Spleen (tissue), 11 donors: ENCODE measurements around the gene ETDB. TPM values are rescaled to one million over a fixed set of nuclear protein-coding genes. Genes with fewer than 3 reads are reported as not detected.
"Not testable (repeated sequence)": the region's sequence is repeated elsewhere in the genome, so short reads cannot be mapped to it uniquely, and the experiment has no call there.

ENCODE experiments used
- DNase-seq: peaks from one replicate; pipeline ENCODE4 v3.0.0-alpha.2; 2020
- H3K27ac ChIP-seq, 8 donors: fragments of 200-600 bp; sonication (generic) in 7 of 8; 1 replicate in 4 of 8; 2 replicates in 4 of 8; pipeline versions ENCODE4 v1.5.0 to v1.8.0; 2016 to 2021; ENCODE audit warnings: inconsistent platforms in 4 of 8, mild to moderate bottlenecking in 4 of 8, moderate library complexity in 1 of 8
- H3K27me3 ChIP-seq, 7 donors: fragments of 200-600 bp; sonication (generic) in 6 of 7; replicated peaks in 1 of 7; 1 replicate in 4 of 7; 2 replicates in 3 of 7; pipeline versions ENCODE4 v1.5.0 to v1.8.0; 2016 to 2021; ENCODE audit warnings: inconsistent platforms in 3 of 7, mild to moderate bottlenecking in 1 of 7
- H3K36me3 ChIP-seq, 6 donors: fragments of 200-600 bp; sonication (generic) in 5 of 6; 1 replicate in 4 of 6; 2 replicates in 2 of 6; pipeline versions ENCODE4 v1.5.0 to v1.8.0; 2016 to 2021; ENCODE audit warnings: inconsistent platforms in 2 of 6
- H3K4me1 ChIP-seq, 6 donors: fragments of 200-600 bp; sonication (generic) in 5 of 6; 1 replicate in 3 of 6; 2 replicates in 3 of 6; pipeline versions ENCODE4 v1.5.0 to v1.8.0; 2016 to 2021; ENCODE audit warnings: inconsistent platforms in 3 of 6
- H3K4me3 ChIP-seq, 8 donors: fragments of 200-600 bp; sonication (generic) in 7 of 8; 1 replicate in 4 of 8; 2 replicates in 4 of 8; pipeline versions ENCODE4 v1.5.0 to v1.8.0; 2016 to 2021; ENCODE audit warnings: inconsistent platforms in 4 of 8, mild to moderate bottlenecking in 4 of 8, moderate library complexity in 2 of 8
- H3K9me3 ChIP-seq, 8 donors: fragments of 200-600 bp; sonication (generic) in 7 of 8; 1 replicate in 4 of 8; 2 replicates in 4 of 8; pipeline versions ENCODE4 v1.5.0 to v1.8.0; 2016 to 2021; ENCODE audit warnings: inconsistent platforms in 4 of 8
- CTCF ChIP-seq, 11 experiments: fragments of 200-600 bp in 7 of 11; fragments of 450-650 bp in 4 of 11; sonication (generic) in 4 of 11; IDR thresholded peaks in 8 of 11; conservative IDR thresholded peaks in 3 of 11; 1 replicate in 7 of 11; 2 replicates in 4 of 11; pipeline versions ENCODE4 v1.4.0 to v1.8.0; 2016 to 2021; ENCODE audit warnings: antibody characterized with exemption in 11 of 11, inconsistent platforms in 4 of 11, mild to moderate bottlenecking in 1 of 11
- POLR2A ChIP-seq, 3 donors: fragments of 450-650 bp; IDR thresholded peaks; one replicate each; pipeline ENCODE4 v1.5.1; 2017; ENCODE audit warnings: antibody characterized with exemption in 3 of 3, mild to moderate bottlenecking in 1 of 3
- POLR2AphosphoS5 ChIP-seq, 3 donors: sonication (generic); formaldehyde crosslinking; IDR thresholded peaks; one replicate each; pipeline ENCODE4 v1.5.1; 2017; ENCODE audit warnings: antibody characterized with exemption in 3 of 3
- WGBS, 5 donors: extraction: QIAGEN DNeasy Blood & Tissue Kit in 3 of 5; methylation state at CpG; one replicate each; pipeline versions ENCODE4 v1.1.5 to v1.1.7; 2013 to 2018; 5-methylcytosine and 5-hydroxymethylcytosine counted together
- intact Hi-C: fragments of 100-400 bp; cut with DNase I; formaldehyde crosslinking; loops from one replicate; pipeline ENCODE4 v1.15.0; 2023; ENCODE audit warnings: low total_unique reads
- polyA plus RNA-seq, 3 donors: library from polyadenylated mRNA; stranded (reverse); fragments of 200-250 nt; gene quantifications; one replicate each; pipeline ENCODE4 v1.2.1, GENCODE V29; 2013
- total RNA-seq, 7 donors: library from RNA; depleted of rRNA in 3 of 7; stranded (reverse); fragments of >200 nt in 3 of 7; fragmentation: NEBNext Ultra II Directional in 4 of 7; extraction: Animal tissue kit (Norgen Biotek cat#: 25700) in 4 of 7; gene quantifications; one replicate each; pipeline versions ENCODE4 v1.1.0 to v1.2.1, GENCODE V29; 2016 to 2021
- donor health status: healthy with polysubstance abuse.
- donor health status: DM: no; HTN: no; CAD: no; lungs with moderate emphysema.
- donor health status: DM: no; HTN: no; CAD: no.
- donor health status: Bipolar disorder and iron deficiency.
- donor health status: healthy.
- donor health status: DM: no; HTN: no; CAD: no.
- donor health status: DM: yes; HTN: yes; CAD: no.

Gene ETDB
- total and polyA plus RNA-seq, 10 donors, result not detected

- Histone ChIP-seq H3K27me3 (peaks cover 0 to 24% (median 15%) of the 10 kb centered on the region in 7 donors), H3K4me1 (no peaks in the 10 kb centered on the region), H3K27ac (no peak overlapping the region), H3K36me3 (no peaks in the 10 kb centered on the region), H3K9me3 (no peaks in the 10 kb centered on the region), H3K4me3 (no peak overlapping the region)
- peak; percentile 69 for DNase-seq
- WGBS, 5 donors, result 71 to 100% (median 96%) methylated on average over 1 of the region's 1 CpG
- intact Hi-C loops, result no loop called here
- TF ChIP-seq CTCF (IDR thresholded peaks at IDR 0.05 in 8 of 11, conservative IDR thresholded peaks at IDR 0.05 in 3 of 11), result no peak
- TF ChIP-seq POLR2A (IDR thresholded peaks at IDR 0.05), result no peak
- TF ChIP-seq POLR2AphosphoS5 (IDR thresholded peaks at IDR 0.05), result no peak
These were observed 7.6 kb downstream of the ETDB start for GRCh38 chrX:135112743-135113142.

- peaks cover 0 to 24% (median 15%) of the 10 kb centered on the region in 7 donors for H3K27me3 ChIP-seq
- H3K9me3 ChIP-seq, result no peaks in the 10 kb centered on the region
- intact Hi-C loops, result no loop called here
- no peaks in the 10 kb centered on the region for H3K36me3 ChIP-seq
- 0 to 34% (median 26%) methylated on average over 2 to 5 of the region's 5 CpGs for WGBS, 5 donors
- TF ChIP-seq CTCF (IDR thresholded peaks at IDR 0.05 in 8 of 11, conservative IDR thresholded peaks at IDR 0.05 in 3 of 11) (peak in 9 of 11 experiments; percentile 33 to 57 (median 54)), POLR2AphosphoS5 (IDR thresholded peaks at IDR 0.05) (no peak)
- no peak overlapping the region for H3K27ac ChIP-seq
- no peak overlapping the region for H3K4me3 ChIP-seq
- DNase-seq, result no peak
- H3K4me1 ChIP-seq, result no peaks in the 10 kb centered on the region
These were observed 8.1 kb downstream of the ETDB start for GRCh38 chrX:135112096-135112729.

- H3K27ac ChIP-seq, result no peak overlapping the region
- H3K4me1 ChIP-seq, result no peaks in the 10 kb centered on the region
- no peaks in the 10 kb centered on the region for H3K36me3 ChIP-seq
- peaks cover 0 to 27% (median 15%) of the 10 kb centered on the region in 7 donors for H3K27me3 ChIP-seq
- TF ChIP-seq CTCF (IDR thresholded peaks at IDR 0.05 in 8 of 11, conservative IDR thresholded peaks at IDR 0.05 in 3 of 11), result no peak
- TF ChIP-seq POLR2AphosphoS5 (IDR thresholded peaks at IDR 0.05), result no peak
- no peak for TF ChIP-seq POLR2A (IDR thresholded peaks at IDR 0.05)
- no peak for DNase-seq
- no peak overlapping the region for H3K4me3 ChIP-seq
- intact Hi-C loops, result no loop called here
- H3K9me3 ChIP-seq, result no peaks in the 10 kb centered on the region
- WGBS, 5 donors, result 71 to 99% (median 91%) methylated on average over 3 of the region's 3 CpGs
These were observed 10.8 kb downstream of the ETDB start for GRCh38 chrX:135109554-135109953.

- no peak for TF ChIP-seq POLR2AphosphoS5 (IDR thresholded peaks at IDR 0.05)
- no peak for TF ChIP-seq CTCF (IDR thresholded peaks at IDR 0.05 in 8 of 11, conservative IDR thresholded peaks at IDR 0.05 in 3 of 11)
- Histone ChIP-seq H3K36me3 (no peaks in the 10 kb centered on the region), H3K27ac (no peak overlapping the region), H3K27me3 (peaks cover 0 to 34% (median 7%) of the 10 kb centered on the region in 7 donors), H3K4me3 (peak overlapping the region in 2 of 8 donors; percentile 37 to 72), H3K4me1 (peaks cover 0 to 15% (median 0%) of the 10 kb centered on the region in 6 donors), H3K9me3 (no peaks in the 10 kb centered on the region)
- intact Hi-C loops, result no loop called here
- no peak for DNase-seq
- 62 to 74% (median 64%) methylated on average over 10 of the region's 10 CpGs for WGBS, 5 donors
These were observed 20.9 kb downstream of the ETDB start for GRCh38 chrX:135099493-135099783.

- intact Hi-C loops, H3K36me3 ChIP-seq, H3K9me3 ChIP-seq, H3K27ac ChIP-seq: not testable (repeated sequence)
- peak; percentile 63 for DNase-seq
- H3K4me3 ChIP-seq, result peak overlapping the region in 5 of 8 donors; percentile 33 to 72 (median 54)
- 62 to 70% (median 64%) methylated on average over 8 to 15 of the region's 15 CpGs for WGBS, 5 donors
- peaks cover 0 to 15% (median 0%) of the 10 kb centered on the region in 6 donors for H3K4me1 ChIP-seq
- peaks cover 0 to 45% (median 7%) of the 10 kb centered on the region in 7 donors for H3K27me3 ChIP-seq
These were observed 23.1 kb downstream of the ETDB start for GRCh38 chrX:135097196-135097744.
